ENCODE results near the gene AK8. TPM values are rescaled to one million over a fixed set of nuclear protein-coding genes. Genes with fewer than 3 reads are reported as not detected.

Gene AK8
- total RNA-seq, 1 donor from 2014 or later, result 2.1 TPM

- DNase-seq (ENCODE audit: low spot score in 2 of 2, unreplicated experiment in 2 of 2), result no peak
- H3K4me1 Mint-ChIP-seq, result peaks cover 2% of the 10 kb centered on the region
- H3K4me3 Mint-ChIP-seq, result no peak overlapping the region
- H3K36me3 Mint-ChIP-seq, result no peaks in the 10 kb centered on the region
- no peaks in the 10 kb centered on the region for H3K9me3 Mint-ChIP-seq
- TF ChIP-seq, protein P1, sequence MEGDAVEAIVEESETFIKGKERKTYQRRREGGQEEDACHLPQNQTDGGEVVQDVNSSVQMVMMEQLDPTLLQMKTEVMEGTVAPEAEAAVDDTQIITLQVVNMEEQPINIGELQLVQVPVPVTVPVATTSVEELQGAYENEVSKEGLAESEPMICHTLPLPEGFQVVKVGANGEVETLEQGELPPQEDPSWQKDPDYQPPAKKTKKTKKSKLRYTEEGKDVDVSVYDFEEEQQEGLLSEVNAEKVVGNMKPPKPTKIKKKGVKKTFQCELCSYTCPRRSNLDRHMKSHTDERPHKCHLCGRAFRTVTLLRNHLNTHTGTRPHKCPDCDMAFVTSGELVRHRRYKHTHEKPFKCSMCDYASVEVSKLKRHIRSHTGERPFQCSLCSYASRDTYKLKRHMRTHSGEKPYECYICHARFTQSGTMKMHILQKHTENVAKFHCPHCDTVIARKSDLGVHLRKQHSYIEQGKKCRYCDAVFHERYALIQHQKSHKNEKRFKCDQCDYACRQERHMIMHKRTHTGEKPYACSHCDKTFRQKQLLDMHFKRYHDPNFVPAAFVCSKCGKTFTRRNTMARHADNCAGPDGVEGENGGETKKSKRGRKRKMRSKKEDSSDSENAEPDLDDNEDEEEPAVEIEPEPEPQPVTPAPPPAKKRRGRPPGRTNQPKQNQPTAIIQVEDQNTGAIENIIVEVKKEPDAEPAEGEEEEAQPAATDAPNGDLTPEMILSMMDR (IDR thresholded peaks at IDR 0.05; ENCODE audit: unreplicated experiment), result no peak
- no peak overlapping the region for H3K27ac Mint-ChIP-seq
- H3K27me3 Mint-ChIP-seq (ENCODE audit: low read depth), result peaks cover 15% of the 10 kb centered on the region
Observed at GRCh38 chr9:132824151-132824550, 53.9 kb downstream of the AK8 start.

DNA sequence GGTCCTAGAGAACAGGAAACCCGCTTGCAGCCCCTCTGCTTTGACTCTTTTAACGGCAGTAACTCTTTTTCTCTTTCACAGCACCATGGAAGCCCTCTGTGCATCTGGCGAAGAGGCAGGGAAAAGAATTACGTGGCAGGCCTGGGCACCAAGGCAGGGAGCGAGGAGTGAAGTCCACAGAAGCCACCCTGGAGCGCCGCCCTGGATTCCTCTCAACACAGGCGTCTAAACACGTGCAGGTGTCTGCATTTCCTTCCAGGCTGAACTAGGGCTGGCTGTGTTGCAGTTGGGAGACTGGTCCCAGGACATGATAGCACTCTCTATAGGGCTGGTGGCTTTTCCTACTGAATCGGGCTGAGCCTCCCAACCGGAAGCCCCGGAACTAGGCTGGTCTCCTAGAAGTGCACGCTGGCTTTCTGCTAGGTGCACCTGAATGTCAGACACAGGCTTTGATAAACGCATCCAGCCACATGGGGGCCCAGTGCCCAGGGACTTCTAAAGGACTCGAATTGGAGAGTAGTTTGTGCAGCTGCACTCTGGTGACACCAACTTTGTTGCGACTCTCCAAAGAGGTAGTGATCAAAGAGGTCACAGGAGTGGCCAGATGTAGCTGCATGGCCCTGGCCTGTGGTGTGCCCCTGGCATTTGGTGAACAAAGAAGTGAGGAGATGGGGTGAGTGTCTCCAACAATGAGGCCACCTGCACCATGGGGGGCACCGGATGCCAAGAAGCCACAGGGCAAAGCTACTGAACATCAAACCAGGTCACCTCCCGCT lies 54.5 kb downstream of the AK8 start:
- H3K4me1 Mint-ChIP-seq, result peaks cover 2% of the 10 kb centered on the region
- no peak overlapping the region for H3K27ac Mint-ChIP-seq
- H3K9me3 Mint-ChIP-seq, result no peaks in the 10 kb centered on the region
- no peak overlapping the region for H3K4me3 Mint-ChIP-seq
- DNase-seq (ENCODE audit: low spot score in 2 of 2, unreplicated experiment in 2 of 2), result no peak
- TF ChIP-seq, protein P1 (IDR thresholded peaks at IDR 0.05; ENCODE audit: unreplicated experiment), result no peak
- peaks cover 15% of the 10 kb centered on the region for H3K27me3 Mint-ChIP-seq (ENCODE audit: low read depth)
- H3K36me3 Mint-ChIP-seq, result no peaks in the 10 kb centered on the region

GRCh38 chr9:132820169-132820944 lies 57.7 kb downstream of the AK8 start:
- peaks cover 5% of the 10 kb centered on the region for H3K36me3 Mint-ChIP-seq
- no peak overlapping the region for H3K4me3 Mint-ChIP-seq
- TF ChIP-seq, protein P1 (IDR thresholded peaks at IDR 0.05; ENCODE audit: unreplicated experiment), result no peak
- peaks cover 2% of the 10 kb centered on the region for H3K4me1 Mint-ChIP-seq
- H3K27me3 Mint-ChIP-seq (ENCODE audit: low read depth), result peaks cover 11% of the 10 kb centered on the region
- H3K27ac Mint-ChIP-seq, result no peak overlapping the region
- peaks cover 17% of the 10 kb centered on the region for H3K9me3 Mint-ChIP-seq
- no peak for DNase-seq (ENCODE audit: low spot score in 2 of 2, unreplicated experiment in 2 of 2)

DNA sequence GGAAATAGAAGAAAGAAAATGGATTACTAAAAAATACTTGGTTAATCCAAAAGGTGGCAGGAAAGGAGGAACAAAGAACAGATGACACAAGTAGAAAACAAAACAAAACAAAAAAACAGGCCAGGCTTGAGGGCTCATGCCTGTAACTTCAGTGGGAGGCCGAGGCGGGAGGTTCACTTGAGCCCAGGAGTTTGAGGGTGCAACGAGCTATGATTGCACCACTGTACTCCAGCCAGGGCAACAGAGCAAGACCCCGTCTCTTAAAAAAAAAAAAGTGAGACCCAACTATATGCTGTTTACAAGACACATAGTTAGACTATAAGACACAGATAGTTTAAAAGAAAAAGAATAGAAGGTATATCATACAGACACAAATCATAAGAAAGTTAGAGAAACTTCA lies 59.5 kb downstream of the AK8 start:
- H3K27me3 Mint-ChIP-seq (ENCODE audit: low read depth), result peaks cover 6% of the 10 kb centered on the region
- H3K9me3 Mint-ChIP-seq, result peaks cover 17% of the 10 kb centered on the region
- no peak for DNase-seq (ENCODE audit: low spot score in 2 of 2, unreplicated experiment in 2 of 2)
- TF ChIP-seq, protein P1 (IDR thresholded peaks at IDR 0.05; ENCODE audit: unreplicated experiment), result no peak
- H3K27ac Mint-ChIP-seq, result no peak overlapping the region
- peaks cover 5% of the 10 kb centered on the region for H3K36me3 Mint-ChIP-seq
- H3K4me1 Mint-ChIP-seq, result peaks cover 2% of the 10 kb centered on the region
- H3K4me3 Mint-ChIP-seq, result no peak overlapping the region

- TF ChIP-seq, protein P1 (IDR thresholded peaks at IDR 0.05; ENCODE audit: unreplicated experiment), result no peak
- DNase-seq (ENCODE audit: low spot score in 2 of 2, unreplicated experiment in 2 of 2), result no peak
- Mint-ChIP-seq H3K4me3 (no peak overlapping the region), H3K9me3 (peaks cover 17% of the 10 kb centered on the region), H3K27ac (no peak overlapping the region), H3K36me3 (peaks cover 5% of the 10 kb centered on the region), H3K27me3 (ENCODE audit: low read depth) (peaks cover 5% of the 10 kb centered on the region), H3K4me1 (no peaks in the 10 kb centered on the region)
Observed at GRCh38 chr9:132814937-132815336, 63.1 kb downstream of the AK8 start.
